ENCODE measurements around the gene ANKRD44.

ANKRD44 gene

DNA sequence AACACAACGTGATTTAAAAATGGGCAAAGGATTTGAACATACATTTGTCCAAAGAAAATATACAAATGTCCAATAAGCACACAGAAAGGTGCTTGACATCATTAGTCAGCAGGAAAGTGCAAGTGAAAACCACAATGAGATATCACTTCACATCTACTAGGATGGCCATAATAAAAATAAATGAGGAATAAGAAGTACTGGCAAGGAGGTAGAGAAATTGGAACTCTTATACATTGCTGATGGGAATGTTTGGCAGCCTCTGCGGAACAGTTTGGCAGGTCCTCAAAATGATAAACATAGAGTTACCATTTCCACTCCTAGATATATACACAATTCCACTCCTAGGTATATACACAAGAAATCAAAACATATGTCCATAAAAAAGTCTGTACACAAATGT, 333.1 kb downstream of the ANKRD44 start:
- H3K27me3 ChIP-seq (ENCODE audit: control insufficient read depth, low read length) = 0 out of 2 replicates have a peak, but pooled peaks cover 2% of the 10 kb centered on the region
- no peaks in the 10 kb centered on the region for H3K9me3 ChIP-seq (ENCODE audit: control insufficient read depth, insufficient read depth, low read length)
- no peaks in the 10 kb centered on the region for H3K9me2 ChIP-seq (replicated peaks; ENCODE audit: control insufficient read depth, low read length)
- TF ChIP-seq CTCF (IDR thresholded peaks at IDR 0.05; ENCODE audit: low read depth, low read length, poor library complexity, severe bottlenecking) = no peak
- TF ChIP-seq EZH2phosphoT487 (IDR thresholded peaks at IDR 0.05; ENCODE audit: borderline replicate concordance, low read length) = no peak
- H3F3A ChIP-seq (ENCODE audit: control insufficient read depth, insufficient read depth) = no peaks in the 10 kb centered on the region
- H3K4me2 ChIP-seq (ENCODE audit: low read length) = no peak overlapping the region
- H3K4me3 ChIP-seq (ENCODE audit: low read length) = no peak overlapping the region
- H3K79me2 ChIP-seq (ENCODE audit: control insufficient read depth, low read length) = no peaks in the 10 kb centered on the region
- H4K20me1 ChIP-seq (ENCODE audit: control insufficient read depth, insufficient read depth, low read depth, low read length) = no peaks in the 10 kb centered on the region
- no peaks in the 10 kb centered on the region for H3K36me3 ChIP-seq (ENCODE audit: control insufficient read depth, low read length)
- no peaks in the 10 kb centered on the region for H3K4me1 ChIP-seq (ENCODE audit: control insufficient read depth, low read length)
- H3K27ac ChIP-seq (ENCODE audit: low read depth, low read length) = no peak overlapping the region

- H3K79me2 ChIP-seq (ENCODE audit: control insufficient read depth, low read length) = no peaks in the 10 kb centered on the region
- no peaks in the 10 kb centered on the region for H3K36me3 ChIP-seq (ENCODE audit: control insufficient read depth, low read length)
- 0 out of 2 replicates have a peak, but pooled peaks cover 2% of the 10 kb centered on the region for H3K27me3 ChIP-seq (ENCODE audit: control insufficient read depth, low read length)
- no peaks in the 10 kb centered on the region for H4K20me1 ChIP-seq (ENCODE audit: control insufficient read depth, insufficient read depth, low read depth, low read length)
- no peak overlapping the region for H3K4me2 ChIP-seq (ENCODE audit: low read length)
- no peak overlapping the region for H3K4me3 ChIP-seq (ENCODE audit: low read length)
- no peaks in the 10 kb centered on the region for H3K4me1 ChIP-seq (ENCODE audit: control insufficient read depth, low read length)
- no peak for TF ChIP-seq EZH2phosphoT487 (IDR thresholded peaks at IDR 0.05; ENCODE audit: borderline replicate concordance, low read length)
- TF ChIP-seq CTCF (IDR thresholded peaks at IDR 0.05; ENCODE audit: low read depth, low read length, poor library complexity, severe bottlenecking) = no peak
- H3K9me3 ChIP-seq (ENCODE audit: control insufficient read depth, insufficient read depth, low read length) = no peaks in the 10 kb centered on the region
- H3K9me2 ChIP-seq (replicated peaks; ENCODE audit: control insufficient read depth, low read length) = no peaks in the 10 kb centered on the region
- no peak overlapping the region for H3K27ac ChIP-seq (ENCODE audit: low read depth, low read length)
- no peaks in the 10 kb centered on the region for H3F3A ChIP-seq (ENCODE audit: control insufficient read depth, insufficient read depth)
These were observed 335.6 kb downstream of the ANKRD44 start for GRCh38 chr2:196974970-196975369.

- H3K36me3 ChIP-seq (ENCODE audit: control insufficient read depth, low read length) = no peaks in the 10 kb centered on the region
- H3K27ac ChIP-seq (ENCODE audit: low read depth, low read length) = no peak overlapping the region
- H3K9me2 ChIP-seq (replicated peaks; ENCODE audit: control insufficient read depth, low read length) = no peaks in the 10 kb centered on the region
- no peaks in the 10 kb centered on the region for H3K79me2 ChIP-seq (ENCODE audit: control insufficient read depth, low read length)
- no peak overlapping the region for H3K4me2 ChIP-seq (ENCODE audit: low read length)
- TF ChIP-seq EZH2phosphoT487 (IDR thresholded peaks at IDR 0.05; ENCODE audit: borderline replicate concordance, low read length) (no peak), CTCF (IDR thresholded peaks at IDR 0.05; ENCODE audit: low read depth, low read length, poor library complexity, severe bottlenecking) (no peak)
- no peaks in the 10 kb centered on the region for H3K9me3 ChIP-seq (ENCODE audit: control insufficient read depth, insufficient read depth, low read length)
- H3K4me3 ChIP-seq (ENCODE audit: low read length) = no peak overlapping the region
- H3K27me3 ChIP-seq (ENCODE audit: control insufficient read depth, low read length) = 0 out of 2 replicates have a peak, but pooled peaks cover 2% of the 10 kb centered on the region
- no peaks in the 10 kb centered on the region for H3F3A ChIP-seq (ENCODE audit: control insufficient read depth, insufficient read depth)
- no peaks in the 10 kb centered on the region for H3K4me1 ChIP-seq (ENCODE audit: control insufficient read depth, low read length)
- no peaks in the 10 kb centered on the region for H4K20me1 ChIP-seq (ENCODE audit: control insufficient read depth, insufficient read depth, low read depth, low read length)
These were observed 338.9 kb downstream of the ANKRD44 start for GRCh38 chr2:196971574-196972279.

Measured in DOHH2 (cell line).